Mesothelial cell of epicardium (in vitro differentiated cells): Measurements from ENCODE around the gene AATK. TPM values are rescaled to one million over a fixed set of nuclear protein-coding genes. Genes with fewer than 3 reads are reported as not detected.
"Not testable (repeated sequence)": the region's sequence is repeated elsewhere in the genome, so short reads cannot be mapped to it uniquely, and the experiment has no call there.

Experiments used
- DNase-seq, 2 experiments: peaks; one replicate each; pipeline ENCODE4 v3.0.0; 2021; ENCODE audit warnings: low spot score in 2 of 2; ENCODE audit not compliant: unreplicated experiment in 2 of 2
- H3K27ac Mint-ChIP-seq: 2 replicates; pipeline ENCODE4 v1.8.0; 2021; ENCODE audit warnings: mixed read lengths
- H3K27me3 Mint-ChIP-seq: 2 replicates; pipeline ENCODE4 v1.8.0; 2021; ENCODE audit warnings: low read depth, mixed read lengths
- H3K36me3 Mint-ChIP-seq: 2 replicates; pipeline ENCODE4 v1.8.0; 2021; ENCODE audit warnings: mixed read lengths
- H3K4me1 Mint-ChIP-seq: 2 replicates; pipeline ENCODE4 v1.8.0; 2021; ENCODE audit warnings: mixed read lengths
- H3K4me3 Mint-ChIP-seq: 2 replicates; pipeline ENCODE4 v1.8.0; 2021; ENCODE audit warnings: mild to moderate bottlenecking, moderate library complexity, mixed read lengths
- H3K9me3 Mint-ChIP-seq: 2 replicates; pipeline ENCODE4 v1.8.0; 2021; ENCODE audit warnings: mixed read lengths
- total RNA-seq: library from RNA; stranded (reverse); gene quantifications from 3 replicates; pipeline ENCODE4 v1.2.1, GENCODE V29; 2021
- TF ChIP-seq, protein P1 (sequence below): fragments of 200-600 bp; sonication (generic); IDR thresholded peaks from one replicate; pipeline ENCODE4 v1.5.0; 2021; ENCODE audit warnings: antibody characterized with exemption; ENCODE audit not compliant: unreplicated experiment

The AATK gene
- total RNA-seq, 1 donor from 2014 or later, result 17.3 TPM

GRCh38 chr17:81082177-81083073, 83.6 kb downstream of the AATK start:
- H3K9me3 Mint-ChIP-seq, result no peaks in the 10 kb centered on the region
- no peak for DNase-seq
- peaks cover 9% of the 10 kb centered on the region for H3K36me3 Mint-ChIP-seq
- H3K4me1 Mint-ChIP-seq, result peaks cover 2% of the 10 kb centered on the region
- no peaks in the 10 kb centered on the region for H3K27me3 Mint-ChIP-seq
- TF ChIP-seq, protein P1, sequence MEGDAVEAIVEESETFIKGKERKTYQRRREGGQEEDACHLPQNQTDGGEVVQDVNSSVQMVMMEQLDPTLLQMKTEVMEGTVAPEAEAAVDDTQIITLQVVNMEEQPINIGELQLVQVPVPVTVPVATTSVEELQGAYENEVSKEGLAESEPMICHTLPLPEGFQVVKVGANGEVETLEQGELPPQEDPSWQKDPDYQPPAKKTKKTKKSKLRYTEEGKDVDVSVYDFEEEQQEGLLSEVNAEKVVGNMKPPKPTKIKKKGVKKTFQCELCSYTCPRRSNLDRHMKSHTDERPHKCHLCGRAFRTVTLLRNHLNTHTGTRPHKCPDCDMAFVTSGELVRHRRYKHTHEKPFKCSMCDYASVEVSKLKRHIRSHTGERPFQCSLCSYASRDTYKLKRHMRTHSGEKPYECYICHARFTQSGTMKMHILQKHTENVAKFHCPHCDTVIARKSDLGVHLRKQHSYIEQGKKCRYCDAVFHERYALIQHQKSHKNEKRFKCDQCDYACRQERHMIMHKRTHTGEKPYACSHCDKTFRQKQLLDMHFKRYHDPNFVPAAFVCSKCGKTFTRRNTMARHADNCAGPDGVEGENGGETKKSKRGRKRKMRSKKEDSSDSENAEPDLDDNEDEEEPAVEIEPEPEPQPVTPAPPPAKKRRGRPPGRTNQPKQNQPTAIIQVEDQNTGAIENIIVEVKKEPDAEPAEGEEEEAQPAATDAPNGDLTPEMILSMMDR, result no peak
- H3K4me3 Mint-ChIP-seq, result no peak overlapping the region
- H3K27ac Mint-ChIP-seq, result no peak overlapping the region

- Mint-ChIP-seq H3K9me3 (no peaks in the 10 kb centered on the region), H3K27me3 (no peaks in the 10 kb centered on the region), H3K36me3 (peaks cover 6% of the 10 kb centered on the region), H3K4me1 (peaks cover 2% of the 10 kb centered on the region), H3K27ac (no peak overlapping the region), H3K4me3 (no peak overlapping the region)
- DNase-seq, result no peak
- TF ChIP-seq, protein P1, result no peak
These were observed 84.5 kb downstream of the AATK start for GRCh38 chr17:81081222-81082176.

DNA sequence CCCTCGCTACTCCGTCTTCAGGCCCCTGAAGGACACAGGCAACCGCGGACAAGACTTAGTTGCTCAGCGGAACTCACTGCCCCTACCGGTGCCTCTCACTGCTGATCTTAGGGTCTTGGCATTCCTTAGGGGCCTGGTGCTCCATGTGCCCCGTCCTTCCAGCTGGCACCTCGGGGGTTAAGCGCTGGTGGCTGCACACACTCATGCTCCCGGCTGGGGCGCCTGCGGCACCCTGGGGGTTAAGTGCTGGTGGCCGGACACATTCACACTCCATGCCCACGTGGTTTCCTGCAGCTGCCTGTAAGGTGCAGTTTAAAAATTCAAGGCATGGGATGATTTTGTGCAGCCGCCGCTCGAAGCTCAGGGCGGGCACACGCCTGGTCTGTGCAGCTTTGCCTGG, 86.0 kb downstream of the AATK start:
- DNase-seq, result no peak
- Mint-ChIP-seq H3K4me3 (no peak overlapping the region), H3K4me1 (peaks cover 2% of the 10 kb centered on the region), H3K27ac (no peak overlapping the region), H3K9me3 (no peaks in the 10 kb centered on the region), H3K36me3 (peaks cover 6% of the 10 kb centered on the region), H3K27me3 (no peaks in the 10 kb centered on the region)
- TF ChIP-seq, protein P1, result no peak

DNA sequence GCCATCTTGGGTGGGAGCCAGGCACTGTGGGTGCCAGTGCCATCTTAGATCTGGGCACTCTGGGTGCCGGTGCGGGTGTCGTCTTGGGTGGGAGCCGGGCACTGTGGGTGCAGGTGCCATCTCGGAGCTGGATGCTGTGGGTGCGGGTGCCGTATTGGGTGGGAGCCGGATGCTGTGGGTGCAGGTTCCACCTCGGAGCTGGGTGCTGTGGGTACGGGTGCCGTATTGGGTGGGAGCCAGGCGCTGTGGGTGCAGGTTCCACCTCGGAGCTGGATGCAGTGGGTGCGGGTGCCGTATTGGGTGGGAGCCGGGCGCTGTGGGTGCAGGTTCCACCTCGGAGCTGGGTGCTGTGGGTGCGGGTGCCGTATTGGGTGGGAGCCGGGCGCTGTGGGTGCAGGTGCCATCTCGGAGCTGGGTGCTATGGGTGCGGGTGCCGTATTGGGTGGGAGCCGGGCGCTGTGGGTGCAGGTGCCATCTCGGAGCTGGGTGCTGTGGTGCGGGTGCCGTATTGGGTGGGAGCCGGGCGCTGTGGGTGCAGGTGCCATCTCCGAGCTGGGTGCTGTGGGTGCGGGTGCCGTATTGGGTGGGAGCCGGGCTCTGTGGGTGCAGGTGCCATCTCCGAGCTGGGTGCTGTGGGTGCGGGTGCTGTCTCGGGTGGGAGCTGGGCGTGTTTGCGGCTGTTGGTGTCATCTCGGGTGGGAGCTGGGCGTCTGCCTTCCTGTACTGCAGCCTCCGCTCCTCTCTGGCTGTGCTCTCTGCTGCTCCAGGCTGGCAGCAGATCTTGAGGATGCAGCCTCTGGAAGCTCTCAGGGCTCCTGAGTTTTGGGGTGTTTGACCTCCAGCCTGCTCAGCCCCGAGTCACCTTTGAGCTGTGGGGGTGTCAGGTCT, 87.8 kb downstream of the AATK start:
- not testable (repeated sequence) for H3K9me3 Mint-ChIP-seq, H3K36me3 Mint-ChIP-seq, H3K4me1 Mint-ChIP-seq, H3K4me3 Mint-ChIP-seq, H3K27me3 Mint-ChIP-seq, H3K27ac Mint-ChIP-seq, DNase-seq

DNA sequence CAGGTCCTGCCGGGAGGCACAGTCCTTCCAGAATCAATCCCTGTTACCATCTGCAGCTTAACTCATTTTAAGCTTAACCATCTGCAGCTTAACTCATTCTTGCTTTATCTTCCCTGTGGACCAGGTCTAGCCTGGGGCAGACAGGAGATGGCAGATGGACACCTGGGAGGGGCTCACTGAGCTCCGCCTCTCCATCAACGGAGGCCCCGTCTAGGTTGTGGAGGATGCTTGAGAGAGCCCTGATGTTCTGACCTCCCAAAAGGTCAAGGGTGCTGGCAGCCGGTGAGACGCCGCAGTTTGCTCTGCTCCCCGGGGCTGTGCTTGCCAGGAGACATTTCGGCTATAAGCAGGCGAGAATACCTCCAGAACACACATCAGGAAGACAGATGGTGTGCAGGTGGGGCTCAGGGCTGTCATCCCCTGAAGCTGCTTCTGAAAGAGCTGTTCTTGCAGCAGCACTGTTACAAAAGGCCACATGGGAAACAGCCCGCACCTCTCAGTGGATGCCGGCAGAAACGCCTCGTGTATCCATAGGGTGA, 89.8 kb downstream of the AATK start:
- no peak for DNase-seq
- no peak overlapping the region for H3K4me3 Mint-ChIP-seq
- H3K36me3 Mint-ChIP-seq, result peaks cover 8% of the 10 kb centered on the region
- TF ChIP-seq, protein P1, result no peak
- H3K4me1 Mint-ChIP-seq, result peaks cover 5% of the 10 kb centered on the region
- no peak overlapping the region for H3K27ac Mint-ChIP-seq
- no peaks in the 10 kb centered on the region for H3K9me3 Mint-ChIP-seq
- no peaks in the 10 kb centered on the region for H3K27me3 Mint-ChIP-seq
